GM19438 (cell line): ENCODE measurements around the gene VPS37C.
"Not testable (repeated sequence)": the region's sequence is repeated elsewhere in the genome, so short reads cannot be mapped to it uniquely, and the experiment has no call there.

Source experiments
- ATAC-seq: cut with Tn5 transposase; IDR thresholded peaks from one replicate; pipeline ENCODE4 v1.9.1; 2021; ENCODE audit warnings: low read depth; ENCODE audit not compliant: unreplicated experiment

Gene VPS37C

GRCh38 chr11:61104963-61105362 is 56.3 kb downstream of the VPS37C start:
- no peak for ATAC-seq

- no peak for ATAC-seq
Measured at GRCh38 chr11:61103851-61104423, 57.3 kb downstream of the VPS37C start.

GRCh38 chr11:61102667-61103571 is 58.3 kb downstream of the VPS37C start:
- no peak for ATAC-seq

GRCh38 chr11:61098778-61099177 is 62.4 kb downstream of the VPS37C start:
- no peak for ATAC-seq

GRCh38 chr11:61098261-61098660 is 63.0 kb downstream of the VPS37C start:
- not testable (repeated sequence) for ATAC-seq

- ATAC-seq: no peak
Measured at GRCh38 chr11:61095021-61095420, 66.2 kb downstream of the VPS37C start.

- not testable (repeated sequence) for ATAC-seq
Measured at GRCh38 chr11:61094167-61094566, 67.1 kb downstream of the VPS37C start.

- no peak for ATAC-seq
Measured at GRCh38 chr11:61092908-61093763, 68.1 kb downstream of the VPS37C start.

- no peak for ATAC-seq
Measured at GRCh38 chr11:61092280-61092766, 68.9 kb downstream of the VPS37C start.

GRCh38 chr11:61091373-61092279 is 69.6 kb downstream of the VPS37C start:
- no peak for ATAC-seq

- no peak for ATAC-seq
Measured at GRCh38 chr11:61090982-61091372, 70.2 kb downstream of the VPS37C start.

GRCh38 chr11:61090521-61090920 is 70.7 kb downstream of the VPS37C start:
- ATAC-seq: no peak

GRCh38 chr11:61089806-61090491 is 71.3 kb downstream of the VPS37C start:
- no peak for ATAC-seq

- ATAC-seq: no peak
Measured at GRCh38 chr11:61087426-61088119, 73.7 kb downstream of the VPS37C start.

- ATAC-seq: no peak
Measured at GRCh38 chr11:61083601-61084147, 77.6 kb downstream of the VPS37C start.

- no peak for ATAC-seq
Measured at GRCh38 chr11:61082931-61083531, 78.2 kb downstream of the VPS37C start.

- ATAC-seq: no peak
Measured at GRCh38 chr11:61082062-61082870, 79.0 kb downstream of the VPS37C start.
